Neural cell (in vitro differentiated cells): ENCODE results near the gene SNRPA.

Source experiments
- EZH2 ChIP-seq: fragments of 200-600, 300-800 bp; shearing (Covaris generic), sonication (generic); IDR thresholded peaks from 2 replicates; pipeline ENCODE4 v1.6.1; 2014; ENCODE audit warnings: antibody characterized with exemption, low read length, borderline replicate concordance, mild to moderate bottlenecking; ENCODE audit not compliant: insufficient read depth, poor library complexity, severe bottlenecking
- POLR2AphosphoS5 ChIP-seq: IDR thresholded peaks from 2 replicates; pipeline ENCODE4 v1.6.1; 2012
- TF ChIP-seq, protein P1 (sequence below): fragments of 450-650 bp; IDR thresholded peaks from 2 replicates; pipeline ENCODE4 v1.5.1; 2014; ENCODE audit warnings: antibody characterized with exemption, mild to moderate bottlenecking, moderate library complexity; ENCODE audit not compliant: poor library complexity, severe bottlenecking

DNA sequence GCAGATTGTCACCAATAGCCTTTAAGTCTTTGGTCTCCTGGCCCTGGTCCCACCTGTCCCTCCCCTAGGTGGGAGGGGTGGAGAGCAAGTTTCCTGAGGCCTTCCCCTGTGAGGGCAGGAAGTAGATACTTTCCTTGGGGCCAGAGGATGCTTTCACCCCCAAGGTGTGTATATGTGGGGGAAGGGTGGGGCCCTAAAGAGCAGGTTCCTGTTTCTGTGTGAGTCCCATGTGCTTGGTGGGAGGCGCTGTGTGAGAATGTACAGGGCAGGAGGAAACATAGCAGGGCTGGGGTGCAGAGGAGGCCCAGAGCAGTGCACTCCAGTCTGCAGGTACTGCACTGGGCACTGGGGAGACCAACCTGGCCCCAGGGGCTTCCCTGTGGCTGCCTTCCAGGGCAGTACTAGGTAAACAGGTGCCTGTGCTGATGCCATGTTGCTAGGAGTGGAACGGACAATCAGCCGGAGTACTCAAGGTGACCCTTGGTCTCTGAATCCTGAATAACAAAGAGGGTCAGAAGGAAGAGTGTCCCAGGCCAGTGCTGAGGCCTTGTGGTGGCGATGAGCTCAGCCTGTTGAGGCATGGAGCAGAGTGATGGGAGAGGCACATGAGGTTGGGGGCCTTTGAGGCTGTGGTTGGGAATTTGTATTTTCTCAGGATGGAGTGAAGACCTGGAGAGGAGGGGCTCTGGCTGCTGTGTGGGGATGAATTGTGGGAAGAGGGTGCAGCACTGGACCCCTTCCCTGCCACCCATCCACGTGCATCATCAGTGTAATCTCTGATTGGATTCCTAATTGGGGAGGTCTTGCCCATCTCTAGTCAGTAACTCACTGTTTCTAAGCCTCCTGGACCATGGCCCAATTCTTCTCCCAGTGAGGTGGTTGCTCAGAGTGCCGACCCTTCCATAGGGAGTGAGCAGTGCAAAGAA lies 53.1 kb downstream of the SNRPA start:
- TF ChIP-seq POLR2AphosphoS5 (no peak), EZH2 (no peak)
- TF ChIP-seq, protein P1, sequence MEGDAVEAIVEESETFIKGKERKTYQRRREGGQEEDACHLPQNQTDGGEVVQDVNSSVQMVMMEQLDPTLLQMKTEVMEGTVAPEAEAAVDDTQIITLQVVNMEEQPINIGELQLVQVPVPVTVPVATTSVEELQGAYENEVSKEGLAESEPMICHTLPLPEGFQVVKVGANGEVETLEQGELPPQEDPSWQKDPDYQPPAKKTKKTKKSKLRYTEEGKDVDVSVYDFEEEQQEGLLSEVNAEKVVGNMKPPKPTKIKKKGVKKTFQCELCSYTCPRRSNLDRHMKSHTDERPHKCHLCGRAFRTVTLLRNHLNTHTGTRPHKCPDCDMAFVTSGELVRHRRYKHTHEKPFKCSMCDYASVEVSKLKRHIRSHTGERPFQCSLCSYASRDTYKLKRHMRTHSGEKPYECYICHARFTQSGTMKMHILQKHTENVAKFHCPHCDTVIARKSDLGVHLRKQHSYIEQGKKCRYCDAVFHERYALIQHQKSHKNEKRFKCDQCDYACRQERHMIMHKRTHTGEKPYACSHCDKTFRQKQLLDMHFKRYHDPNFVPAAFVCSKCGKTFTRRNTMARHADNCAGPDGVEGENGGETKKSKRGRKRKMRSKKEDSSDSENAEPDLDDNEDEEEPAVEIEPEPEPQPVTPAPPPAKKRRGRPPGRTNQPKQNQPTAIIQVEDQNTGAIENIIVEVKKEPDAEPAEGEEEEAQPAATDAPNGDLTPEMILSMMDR = no peak
